ENCODE data around the gene PRDM7. TPM values are rescaled to one million over a fixed set of nuclear protein-coding genes. Genes with fewer than 3 reads are reported as not detected.

Gene PRDM7
- total RNA-seq, 1 donor, result not detected

DNA sequence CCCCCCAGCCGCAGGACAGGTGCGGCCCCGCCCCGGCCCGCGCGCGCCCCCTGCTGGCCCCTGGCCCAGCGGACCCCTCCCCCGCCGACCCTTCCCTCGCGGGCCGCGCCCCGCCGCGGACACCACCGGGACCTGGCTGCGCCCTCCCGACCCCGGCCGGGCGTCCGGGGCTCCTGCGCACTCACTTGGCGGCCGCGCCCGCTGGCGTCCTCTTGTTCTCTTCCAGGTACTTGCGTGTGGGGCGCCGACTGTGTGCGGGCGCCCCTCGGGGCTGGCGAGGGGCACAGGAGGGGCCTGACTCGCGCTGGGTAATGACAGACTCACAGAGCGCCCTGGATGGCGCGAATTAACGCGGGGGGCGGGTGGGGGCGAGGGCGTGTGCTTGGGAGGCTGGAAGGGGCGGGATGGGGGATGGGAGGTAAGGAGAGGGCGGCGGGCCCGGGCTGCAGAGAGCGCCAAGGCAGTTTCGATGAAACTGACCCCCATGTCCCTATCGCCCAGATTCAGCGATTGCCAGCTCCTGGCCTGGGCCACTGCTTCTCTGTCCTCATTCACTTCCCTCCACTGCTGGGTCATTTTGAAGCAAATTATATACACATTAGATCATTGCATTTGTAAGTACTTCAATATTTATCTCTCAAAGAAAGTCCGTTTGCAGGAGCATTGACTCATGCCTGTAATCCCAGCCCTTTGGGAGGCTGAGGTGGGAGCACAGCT is 57.4 kb downstream of the PRDM7 start:
- no peaks in the 10 kb centered on the region for H3K36me3 ChIP-seq (ENCODE audit: insufficient read depth, low read length)
- TF ChIP-seq, protein P1, sequence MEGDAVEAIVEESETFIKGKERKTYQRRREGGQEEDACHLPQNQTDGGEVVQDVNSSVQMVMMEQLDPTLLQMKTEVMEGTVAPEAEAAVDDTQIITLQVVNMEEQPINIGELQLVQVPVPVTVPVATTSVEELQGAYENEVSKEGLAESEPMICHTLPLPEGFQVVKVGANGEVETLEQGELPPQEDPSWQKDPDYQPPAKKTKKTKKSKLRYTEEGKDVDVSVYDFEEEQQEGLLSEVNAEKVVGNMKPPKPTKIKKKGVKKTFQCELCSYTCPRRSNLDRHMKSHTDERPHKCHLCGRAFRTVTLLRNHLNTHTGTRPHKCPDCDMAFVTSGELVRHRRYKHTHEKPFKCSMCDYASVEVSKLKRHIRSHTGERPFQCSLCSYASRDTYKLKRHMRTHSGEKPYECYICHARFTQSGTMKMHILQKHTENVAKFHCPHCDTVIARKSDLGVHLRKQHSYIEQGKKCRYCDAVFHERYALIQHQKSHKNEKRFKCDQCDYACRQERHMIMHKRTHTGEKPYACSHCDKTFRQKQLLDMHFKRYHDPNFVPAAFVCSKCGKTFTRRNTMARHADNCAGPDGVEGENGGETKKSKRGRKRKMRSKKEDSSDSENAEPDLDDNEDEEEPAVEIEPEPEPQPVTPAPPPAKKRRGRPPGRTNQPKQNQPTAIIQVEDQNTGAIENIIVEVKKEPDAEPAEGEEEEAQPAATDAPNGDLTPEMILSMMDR (IDR thresholded peaks at IDR 0.05; ENCODE audit: extremely low read depth, low read depth, low read length), result no peak
- H2AFZ ChIP-seq (ENCODE audit: low read length), result peak overlapping the region; percentile 29
- peaks cover 4% of the 10 kb centered on the region for H3K27me3 ChIP-seq (ENCODE audit: insufficient read depth, low read length)
- H4K20me1 ChIP-seq (ENCODE audit: insufficient read depth, low read length), result no peaks in the 10 kb centered on the region
- H3K27ac ChIP-seq (ENCODE audit: low read depth, low read length), result peak overlapping the region; percentile 67
- no peaks in the 10 kb centered on the region for H3K9me3 ChIP-seq (ENCODE audit: low read depth, low read length)
- peaks cover 14% of the 10 kb centered on the region for H3K79me2 ChIP-seq (ENCODE audit: insufficient read depth, low read length)
- H3K4me2 ChIP-seq (ENCODE audit: insufficient read depth, low read length), result peak overlapping the region; percentile 83
- H3K4me3 ChIP-seq (ENCODE audit: insufficient read depth, low read length), result peak overlapping the region; percentile 70
- DNase-seq (ENCODE audit: insufficient read length, low spot score, missing footprints), result peak; percentile 95
- peaks cover 28% of the 10 kb centered on the region for H3K4me1 ChIP-seq (ENCODE audit: insufficient read depth, low read length)

DNA sequence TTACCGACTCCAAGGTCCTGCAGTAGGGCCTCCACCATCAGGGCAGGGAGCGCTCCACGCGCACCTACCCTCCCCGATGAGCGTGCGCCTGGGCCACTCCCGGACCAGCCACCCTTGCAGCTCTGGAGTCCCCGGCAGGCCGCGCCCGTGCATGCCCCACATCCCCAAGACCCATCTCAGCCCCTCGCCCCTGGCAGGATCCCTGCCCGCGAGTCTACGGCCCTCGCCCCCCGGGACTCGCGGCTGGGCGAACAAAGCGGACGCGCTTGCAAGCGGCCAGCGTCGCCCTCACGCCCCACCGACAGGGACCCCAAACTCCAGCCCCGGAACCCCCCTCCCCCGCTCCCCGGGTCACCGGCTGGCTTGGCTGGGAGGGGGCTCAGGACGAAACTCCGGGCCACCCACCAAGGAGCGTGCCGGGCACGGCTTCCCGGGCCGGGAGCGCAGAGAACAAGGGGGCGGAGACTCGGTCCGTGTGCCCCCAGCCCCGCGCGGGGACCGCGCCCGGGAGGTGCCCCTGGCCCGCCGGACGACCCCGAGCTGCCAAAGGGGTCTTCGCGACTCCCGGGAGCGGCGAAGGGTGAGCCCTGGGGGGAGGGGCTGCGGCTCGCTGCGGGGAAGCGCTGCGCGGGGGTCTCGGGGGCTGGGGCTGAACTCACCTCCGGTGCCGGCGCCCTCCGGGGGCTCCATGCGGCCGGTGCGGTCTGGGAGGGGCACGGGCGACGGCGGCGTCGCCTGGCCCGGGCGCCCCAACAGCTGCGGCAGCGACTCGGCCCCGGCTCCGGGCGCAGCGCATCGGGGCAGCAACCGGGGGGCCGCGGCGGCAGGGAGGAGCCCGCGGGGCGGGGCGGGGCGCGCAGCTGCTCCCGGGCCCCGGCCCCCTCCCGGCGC is 58.2 kb downstream of the PRDM7 start, which contains the start of gene DBNDD1:
DBNDD1 (minus strand) TSS at position 805 of the 891 bp plus-strand sequence; CDS start at position 690, 115 bp downstream.
- TF ChIP-seq, protein P1 (IDR thresholded peaks at IDR 0.05; ENCODE audit: extremely low read depth, low read depth, low read length), result no peak
- peak within 1 kb of the TSS; percentile 67 for H3K27ac ChIP-seq (ENCODE audit: low read depth, low read length)
- H3K4me2 ChIP-seq (ENCODE audit: insufficient read depth, low read length), result peak within 1 kb of the TSS; percentile 83
- peaks cover 14% of the 10 kb centered on the region for H3K79me2 ChIP-seq (ENCODE audit: insufficient read depth, low read length)
- peaks cover 28% of the 10 kb centered on the region for H3K4me1 ChIP-seq (ENCODE audit: insufficient read depth, low read length)
- H4K20me1 ChIP-seq (ENCODE audit: insufficient read depth, low read length), result no peaks in the 10 kb centered on the region
- peak within 1 kb of the TSS; percentile 29 for H2AFZ ChIP-seq (ENCODE audit: low read length)
- peaks cover 4% of the 10 kb centered on the region for H3K27me3 ChIP-seq (ENCODE audit: insufficient read depth, low read length)
- no peaks in the 10 kb centered on the region for H3K9me3 ChIP-seq (ENCODE audit: low read depth, low read length)
- H3K36me3 ChIP-seq (ENCODE audit: insufficient read depth, low read length), result no peaks in the 10 kb centered on the region
- peak; percentile 83 for DNase-seq (ENCODE audit: insufficient read length, low spot score, missing footprints)
- peak within 1 kb of the TSS; percentile 70 for H3K4me3 ChIP-seq (ENCODE audit: insufficient read depth, low read length)

DNA sequence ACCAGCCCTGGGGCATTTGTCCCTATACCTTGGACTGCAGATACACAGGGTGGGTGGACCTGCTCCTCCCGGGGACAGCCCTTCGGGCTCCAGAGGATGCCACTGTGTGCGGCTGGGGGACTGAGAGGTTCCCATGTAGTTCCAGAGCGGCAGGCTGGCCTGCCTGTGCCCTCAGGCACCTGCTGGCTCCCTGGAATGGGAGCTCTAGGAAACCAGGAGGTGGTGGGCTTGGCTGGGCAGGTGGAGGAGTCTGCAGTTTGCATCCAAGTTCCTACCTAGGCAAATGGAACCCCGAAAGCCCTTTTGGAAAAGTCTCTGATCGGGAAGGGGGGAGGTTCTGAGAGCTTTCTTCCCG is 58.9 kb downstream of the PRDM7 start:
- peak overlapping the region; percentile 71 for H3K4me2 ChIP-seq (ENCODE audit: insufficient read depth, low read length)
- DNase-seq (ENCODE audit: insufficient read length, low spot score, missing footprints), result no peak
- no peaks in the 10 kb centered on the region for H3K9me3 ChIP-seq (ENCODE audit: low read depth, low read length)
- H3K79me2 ChIP-seq (ENCODE audit: insufficient read depth, low read length), result peaks cover 10% of the 10 kb centered on the region
- no peak overlapping the region for H2AFZ ChIP-seq (ENCODE audit: low read length)
- peaks cover 4% of the 10 kb centered on the region for H3K27me3 ChIP-seq (ENCODE audit: insufficient read depth, low read length)
- H3K36me3 ChIP-seq (ENCODE audit: insufficient read depth, low read length), result no peaks in the 10 kb centered on the region
- TF ChIP-seq, protein P1 (IDR thresholded peaks at IDR 0.05; ENCODE audit: extremely low read depth, low read depth, low read length), result no peak
- H3K27ac ChIP-seq (ENCODE audit: low read depth, low read length), result no peak overlapping the region
- H4K20me1 ChIP-seq (ENCODE audit: insufficient read depth, low read length), result no peaks in the 10 kb centered on the region
- peaks cover 27% of the 10 kb centered on the region for H3K4me1 ChIP-seq (ENCODE audit: insufficient read depth, low read length)
- no peak overlapping the region for H3K4me3 ChIP-seq (ENCODE audit: insufficient read depth, low read length)
